HL-60 (cell line): ENCODE results near the gene KSR2.

Source experiments
- DNase-seq, 2 experiments: peaks; one replicate each; pipeline ENCODE4 v3.0.0-alpha.2; 2010 to 2020; ENCODE audit warnings: low read depth in 1 of 2, low spot score in 1 of 2
- H3K27ac ChIP-seq: fragments of 250-450 bp; sonication (Bioruptor Pico); replicated peaks from 2 replicates; pipeline ENCODE4 v1.5.1; 2020; ENCODE audit warnings: mild to moderate bottlenecking, moderate library complexity
- H3K27me3 ChIP-seq: fragments of 250-450 bp; sonication (Bioruptor Pico); 2 replicates; pipeline ENCODE4 v1.5.1; 2021; ENCODE audit warnings: mild to moderate bottlenecking, moderate library complexity; ENCODE audit not compliant: insufficient read depth, poor library complexity, severe bottlenecking
- H3K4me3 ChIP-seq: replicated peaks from 2 replicates; pipeline ENCODE4 v1.5.1; 2011; ENCODE audit warnings: mild to moderate bottlenecking, control low read depth, low read length; ENCODE audit not compliant: insufficient read depth
- CTCF ChIP-seq: IDR thresholded peaks from one replicate; pipeline ENCODE4 v1.5.1; 2011; ENCODE audit warnings: low read length, control low read depth, inconsistent platforms; ENCODE audit not compliant: insufficient read depth
- GABPA ChIP-seq: IDR thresholded peaks from 2 replicates; pipeline ENCODE4 v1.6.1; 2012; ENCODE audit warnings: low read depth
- POLR2AphosphoS5 ChIP-seq: IDR thresholded peaks from 2 replicates; pipeline ENCODE4 v1.6.1; 2012; ENCODE audit warnings: low read depth
- REST ChIP-seq: IDR thresholded peaks from 2 replicates; pipeline ENCODE4 v1.6.1; 2012; ENCODE audit warnings: low read depth; ENCODE audit not compliant: insufficient replicate concordance
- SPI1 ChIP-seq: IDR thresholded peaks from 2 replicates; pipeline ENCODE4 v1.6.1; 2012; ENCODE audit warnings: low read depth, mild to moderate bottlenecking, borderline replicate concordance

KSR2 gene

GRCh38 chr12:117674763-117675162 lies 294.0 kb downstream of the KSR2 start:
- no peak for DNase-seq
- Histone ChIP-seq H3K4me3 (no peak overlapping the region), H3K27me3 (no peaks in the 10 kb centered on the region), H3K27ac (no peak overlapping the region)
- TF ChIP-seq POLR2AphosphoS5 (no peak), REST (no peak), CTCF (no peak), SPI1 (no peak), GABPA (no peak)

GRCh38 chr12:117674313-117674712 lies 294.5 kb downstream of the KSR2 start:
- DNase-seq: no peak
- Histone ChIP-seq H3K27ac (no peak overlapping the region), H3K27me3 (no peaks in the 10 kb centered on the region), H3K4me3 (no peak overlapping the region)
- no peak for TF ChIP-seq GABPA
- TF ChIP-seq POLR2AphosphoS5: no peak
- TF ChIP-seq SPI1: no peak
- TF ChIP-seq REST: no peak
- TF ChIP-seq CTCF: no peak

DNA sequence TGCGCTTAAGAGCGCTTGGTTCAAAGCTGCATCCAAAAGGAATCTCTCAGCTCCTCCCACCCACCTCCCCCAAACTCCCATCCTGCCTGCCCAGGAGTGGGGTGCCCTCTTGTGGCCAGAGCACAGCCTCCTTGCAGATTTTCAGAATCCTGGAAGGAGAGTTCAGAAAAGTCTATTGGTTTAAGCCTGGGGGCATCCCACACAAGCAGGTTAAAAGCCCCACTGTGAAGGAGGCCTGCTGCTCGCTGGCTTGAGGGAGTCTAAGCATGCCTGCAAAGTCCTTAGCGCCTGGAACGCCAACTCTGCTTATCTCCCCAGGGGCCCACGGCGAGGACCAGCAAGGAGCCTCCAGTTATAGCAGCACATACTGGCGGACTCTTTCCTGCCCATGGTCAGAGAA lies 297.1 kb downstream of the KSR2 start:
- Histone ChIP-seq H3K27me3 (no peaks in the 10 kb centered on the region), H3K27ac (no peak overlapping the region), H3K4me3 (no peak overlapping the region)
- peak; percentile 3 to 18 for DNase-seq
- TF ChIP-seq POLR2AphosphoS5 (no peak), CTCF (peak; percentile 63)

- DNase-seq: no peak
- TF ChIP-seq REST: no peak
- no peak for TF ChIP-seq SPI1
- TF ChIP-seq CTCF: no peak
- no peak for TF ChIP-seq GABPA
- no peak for TF ChIP-seq POLR2AphosphoS5
- H3K4me3 ChIP-seq: no peak overlapping the region
- no peaks in the 10 kb centered on the region for H3K27me3 ChIP-seq
- H3K27ac ChIP-seq: no peak overlapping the region
Measured at GRCh38 chr12:117664169-117664568, 304.6 kb downstream of the KSR2 start.
